C4-2B (cell line): ENCODE data around the gene HDAC4.
"Not testable (repeated sequence)": the region's sequence is repeated elsewhere in the genome, so short reads cannot be mapped to it uniquely, and the experiment has no call there.

ENCODE experiments used
- CTCF ChIP-seq: fragments of 450-650 bp; conservative IDR thresholded peaks from 2 replicates; pipeline ENCODE4 v1.5.1; 2017; ENCODE audit warnings: mild to moderate bottlenecking
- ZFX ChIP-seq: fragments of 450-650 bp; IDR thresholded peaks from 2 replicates; pipeline ENCODE4 v1.6.1; 2017

- not testable (repeated sequence) for TF ChIP-seq CTCF, ZFX
These were observed 362.5 kb downstream of the HDAC4 start for GRCh38 chr2:239038284-239038683.
